ENCODE data around the gene HEXD.

DNA sequence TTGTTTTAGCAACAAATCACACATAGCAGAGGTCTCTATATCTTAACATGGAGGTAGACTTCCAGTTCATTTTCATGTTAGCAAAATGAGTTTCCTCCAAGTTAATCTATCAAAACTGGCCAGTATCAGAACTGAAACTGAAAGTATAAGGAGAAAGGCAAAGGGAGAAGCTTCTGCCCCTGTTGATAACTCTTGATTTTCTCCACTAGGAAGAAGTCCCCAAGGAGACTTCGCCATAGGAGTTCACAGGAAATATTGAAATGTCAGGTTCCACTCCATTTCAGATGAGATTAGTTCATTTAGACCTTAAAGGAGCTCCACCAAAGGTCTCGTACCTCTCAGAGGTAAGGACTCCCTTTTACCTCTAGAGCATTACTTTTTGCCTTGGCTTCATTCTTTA is 1.4 kb downstream of the HEXD start:
- TF ChIP-seq POLR2A (IDR thresholded peaks at IDR 0.05) = no peak
- TF ChIP-seq, protein P1, sequence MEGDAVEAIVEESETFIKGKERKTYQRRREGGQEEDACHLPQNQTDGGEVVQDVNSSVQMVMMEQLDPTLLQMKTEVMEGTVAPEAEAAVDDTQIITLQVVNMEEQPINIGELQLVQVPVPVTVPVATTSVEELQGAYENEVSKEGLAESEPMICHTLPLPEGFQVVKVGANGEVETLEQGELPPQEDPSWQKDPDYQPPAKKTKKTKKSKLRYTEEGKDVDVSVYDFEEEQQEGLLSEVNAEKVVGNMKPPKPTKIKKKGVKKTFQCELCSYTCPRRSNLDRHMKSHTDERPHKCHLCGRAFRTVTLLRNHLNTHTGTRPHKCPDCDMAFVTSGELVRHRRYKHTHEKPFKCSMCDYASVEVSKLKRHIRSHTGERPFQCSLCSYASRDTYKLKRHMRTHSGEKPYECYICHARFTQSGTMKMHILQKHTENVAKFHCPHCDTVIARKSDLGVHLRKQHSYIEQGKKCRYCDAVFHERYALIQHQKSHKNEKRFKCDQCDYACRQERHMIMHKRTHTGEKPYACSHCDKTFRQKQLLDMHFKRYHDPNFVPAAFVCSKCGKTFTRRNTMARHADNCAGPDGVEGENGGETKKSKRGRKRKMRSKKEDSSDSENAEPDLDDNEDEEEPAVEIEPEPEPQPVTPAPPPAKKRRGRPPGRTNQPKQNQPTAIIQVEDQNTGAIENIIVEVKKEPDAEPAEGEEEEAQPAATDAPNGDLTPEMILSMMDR (IDR thresholded peaks at IDR 0.05) = no peak
